Hair follicle dermal papilla cell (primary cell): ENCODE measurements around the gene PSG4. TPM values are rescaled to one million over a fixed set of nuclear protein-coding genes. Genes with fewer than 3 reads are reported as not detected.

ENCODE experiments used
- total RNA-seq: library from RNA; depleted of rRNA; stranded (reverse); fragments of >200 nt; gene quantifications from 2 replicates; pipeline ENCODE4 v1.2.3, GENCODE V29; 2012

The PSG4 gene
- 0.24 and 34.1 TPM in 2 replicates for total RNA-seq

GRCh38 chr19:43205471-43206105 is at the start of gene PSG4:
Gene PSG4, minus strand, starts transcription at chr19:43205638. Its CDS starts 102 bp downstream, at chr19:43205536.

GRCh38 chr19:43186311-43186935 is 19.0 kb downstream of the PSG4 start, which contains the start of gene PSG5:
Gene PSG5, minus strand, starts transcription at chr19:43186536. Its CDS starts 131 bp downstream, at chr19:43186405.

Other genes with a start within 250 kb of the PSG4 start
- gene PSG11, start 179.2 kb downstream of the PSG4 start, total RNA-seq = 0.97 TPM in 1 of 2 replicates, not detected in the other
- 0.65 and 2.4 TPM in 2 replicates for gene PSG2, start 122.9 kb downstream of the PSG4 start, total RNA-seq
- 17.2 and 100 TPM in 2 replicates for gene PSG5, start 19.1 kb downstream of the PSG4 start, total RNA-seq
- under 0.01 and 0.12 TPM in 2 replicates for gene PSG9, start 63.9 kb upstream of the PSG4 start, total RNA-seq
- gene CD177, start 148.0 kb upstream of the PSG4 start, total RNA-seq = under 0.01 TPM in 1 of 2 replicates, not detected in the other
- gene TEX101, start 209.3 kb upstream of the PSG4 start, total RNA-seq = not detected in 2 replicates